Endothelial cell of umbilical vein (primary cell): ENCODE data around the gene ADPRH. TPM values are rescaled to one million over a fixed set of nuclear protein-coding genes. Genes with fewer than 3 reads are reported as not detected.

Experiments
- BruUV-seq: library from RNA; stranded (reverse); fragments of 400-500 nt; replicated peaks from 2 replicates; lab custom pipeline; 2021; lab: Mats Ljungman, UMichigan
- CTCF ChIA-PET: fragments of 300-600, 350-600 bp; sonication (Branson Sonifier 250); formaldehyde crosslinking; loops from one replicate; lab custom pipeline; 2021; ENCODE audit warnings: antibody characterized with exemption, inconsistent platforms; lab: Charles Lee
- POLR2A ChIA-PET: fragments of 300-600, 350-600 bp; sonication (Branson Sonifier 250); formaldehyde crosslinking; loops from one replicate; lab custom pipeline; 2021; ENCODE audit warnings: antibody characterized with exemption, inconsistent platforms; lab: Charles Lee
- DNase-seq: peaks from one replicate; pipeline ENCODE4 v3.0.0-alpha.2; 2011; ENCODE audit warnings: low read depth, low spot score
- FAIRE-seq: peaks from 2 replicates; lab custom pipeline; 2011; peaks lifted over from hg19 to GRCh38; lab: Jason Lieb, UNC
- H2AFZ ChIP-seq: 2 replicates; pipeline ENCODE4 v1.6.0; 2012; ENCODE audit warnings: low read depth, low read length, control low read depth, inconsistent platforms
- H3K27ac ChIP-seq: 2 replicates; pipeline ENCODE4 v1.5.1; 2011; ENCODE audit warnings: low read depth, mild to moderate bottlenecking, control low read depth, low read length, moderate library complexity; ENCODE audit not compliant: insufficient read depth
- H3K27me3 ChIP-seq, 2 experiments: 2 replicates each; pipeline versions ENCODE4 v1.6.0 to v1.6.1; 2011; ENCODE audit warnings: low read length in 2 of 2, mixed read lengths in 1 of 2; ENCODE audit not compliant: control insufficient read depth in 2 of 2, insufficient read depth in 2 of 2
- H3K36me3 ChIP-seq, 2 experiments: 2 replicates in 1 of 2; 3 replicates in 1 of 2; pipeline ENCODE4 v1.5.1; 2011; ENCODE audit warnings: low read length in 2 of 2, mild to moderate bottlenecking in 1 of 2, moderate library complexity in 1 of 2; ENCODE audit not compliant: control insufficient read depth in 2 of 2, insufficient read depth in 2 of 2; ENCODE audit errors: extremely low read depth in 1 of 2
- H3K4me1 ChIP-seq: 3 replicates; pipeline ENCODE4 v1.5.1; 2011; ENCODE audit warnings: mild to moderate bottlenecking, low read length; ENCODE audit not compliant: control insufficient read depth, insufficient read depth; ENCODE audit errors: extremely low read depth
- H3K4me2 ChIP-seq: 2 replicates; pipeline ENCODE4 v1.6.1; 2011; ENCODE audit warnings: low read length, control low read depth, mixed read lengths; ENCODE audit not compliant: insufficient read depth
- H3K4me3 ChIP-seq, 3 experiments: fragments of 200-600 bp in 1 of 3; sonication (generic), shearing (Covaris generic) in 1 of 3; replicated peaks in 1 of 3; 2 replicates each; pipeline ENCODE4 v1.5.1; 2011 to 2016; ENCODE audit warnings: control low read depth in 3 of 3, low read length in 3 of 3, mild to moderate bottlenecking in 2 of 3, inconsistent platforms in 1 of 3, low read depth in 1 of 3, moderate library complexity in 1 of 3; ENCODE audit not compliant: insufficient read depth in 1 of 3
- H3K79me2 ChIP-seq: 2 replicates; pipeline ENCODE4 v1.6.0; 2012; ENCODE audit warnings: low read length, inconsistent platforms; ENCODE audit not compliant: control insufficient read depth, insufficient read depth
- H3K9ac ChIP-seq: replicated peaks from 2 replicates; pipeline ENCODE3; 2011; ENCODE audit warnings: low read length, control low read depth; ENCODE audit not compliant: insufficient read depth; ENCODE audit errors: extremely low read depth
- H3K9me1 ChIP-seq: replicated peaks from 3 replicates; pipeline ENCODE4 v1.6.0; 2011; ENCODE audit warnings: mild to moderate bottlenecking, low read length; ENCODE audit not compliant: control insufficient read depth, insufficient read depth; ENCODE audit errors: extremely low read depth
- H3K9me3 ChIP-seq: replicated peaks from 2 replicates; pipeline ENCODE4 v1.5.1; 2012; ENCODE audit warnings: low read length, inconsistent platforms; ENCODE audit not compliant: control insufficient read depth, insufficient read depth
- H4K20me1 ChIP-seq: replicated peaks from 2 replicates; pipeline ENCODE3; 2011; ENCODE audit warnings: mild to moderate bottlenecking, low read length; ENCODE audit not compliant: control insufficient read depth, insufficient read depth; ENCODE audit errors: extremely low read depth
- EZH2 ChIP-seq: IDR thresholded peaks from 2 replicates; pipeline ENCODE4 v1.6.1; 2012; ENCODE audit warnings: borderline replicate concordance, low read depth, mild to moderate bottlenecking, moderate library complexity, low read length, inconsistent platforms; ENCODE audit not compliant: severe bottlenecking
- FOS ChIP-seq: IDR thresholded peaks from 2 replicates; pipeline ENCODE4 v1.6.1; 2011; ENCODE audit warnings: mild to moderate bottlenecking, low read length, moderate library complexity, borderline replicate concordance; ENCODE audit not compliant: insufficient read depth
- GATA2 ChIP-seq: IDR thresholded peaks from 2 replicates; pipeline ENCODE4 v1.7.0; 2011; ENCODE audit warnings: low read depth, mild to moderate bottlenecking, moderate library complexity, mixed read lengths, low read length; ENCODE audit not compliant: insufficient read length, insufficient read depth
- JUN ChIP-seq: IDR thresholded peaks from 2 replicates; pipeline ENCODE4 v1.6.1; 2011; ENCODE audit warnings: borderline replicate concordance, low read depth; ENCODE audit not compliant: insufficient read length, insufficient read depth
- MYC ChIP-seq: IDR thresholded peaks from one replicate; pipeline ENCODE4 v1.6.1; 2011; ENCODE audit warnings: mild to moderate bottlenecking, low read depth, low read length
- POLR2A ChIP-seq: IDR thresholded peaks from 2 replicates; pipeline ENCODE4 v1.6.1; 2012; ENCODE audit warnings: low read depth, mild to moderate bottlenecking, control low read depth, low read length
- POLR2AphosphoS5 ChIP-seq: IDR thresholded peaks from 2 replicates; pipeline ENCODE4 v1.6.1; 2012; ENCODE audit warnings: low read depth, mild to moderate bottlenecking, control low read depth, low read length, moderate library complexity; ENCODE audit not compliant: insufficient read depth
- dilution Hi-C: fragments of 300-500 bp; cut with MboI; formaldehyde crosslinking; loops from one replicate; pipeline ENCODE4 v1.15.0; 2019; ENCODE audit warnings: low sequenced_read_pairs; ENCODE audit not compliant: extremely low pct_ligation_motif_present
- intact Hi-C: fragments of 100-400 bp; cut with micrococcal nuclease; formaldehyde crosslinking; loops from one replicate; pipeline ENCODE4 v1.10.0; 2022
- polyA plus RNA-seq, 4 experiments: library from polyadenylated mRNA; depleted of rRNA in 3 of 4; stranded (reverse) in 3 of 4; unstranded in 1 of 4; fragments of >200 nt; gene quantifications; 2 replicates each; pipeline versions ENCODE4 v1.2.1 to v1.2.3, GENCODE V29; 2011 to 2012; ENCODE audit warnings: missing spikeins in 1 of 4
- total RNA-seq: library from RNA; stranded (reverse); gene quantifications from 2 replicates; pipeline ENCODE4 v1.2.3, GENCODE V29; 2021
- TF ChIP-seq, protein P1 (sequence below), 2 donors: IDR thresholded peaks; 1 replicate in 1 of 2; 2 replicates in 1 of 2; pipeline ENCODE4 v1.5.1; 2011; ENCODE audit warnings: low read length in 2 of 2, mild to moderate bottlenecking in 2 of 2, moderate library complexity in 2 of 2, control low read depth in 1 of 2, inconsistent platforms in 1 of 2, low read depth in 1 of 2; ENCODE audit not compliant: insufficient read depth in 1 of 2; ENCODE audit errors: extremely low read depth in 1 of 2
- TF ChIP-seq, protein P2 (sequence below): IDR thresholded peaks from 2 replicates; pipeline ENCODE4 v1.6.1; 2011; ENCODE audit not compliant: insufficient read depth, insufficient read length

The ADPRH gene
- total and polyA plus RNA-seq, 2 donors (not counting 3 experiments of a cell fraction or from before 2014, with no cell fraction given): 3.5 to 8.0 TPM

DNA sequence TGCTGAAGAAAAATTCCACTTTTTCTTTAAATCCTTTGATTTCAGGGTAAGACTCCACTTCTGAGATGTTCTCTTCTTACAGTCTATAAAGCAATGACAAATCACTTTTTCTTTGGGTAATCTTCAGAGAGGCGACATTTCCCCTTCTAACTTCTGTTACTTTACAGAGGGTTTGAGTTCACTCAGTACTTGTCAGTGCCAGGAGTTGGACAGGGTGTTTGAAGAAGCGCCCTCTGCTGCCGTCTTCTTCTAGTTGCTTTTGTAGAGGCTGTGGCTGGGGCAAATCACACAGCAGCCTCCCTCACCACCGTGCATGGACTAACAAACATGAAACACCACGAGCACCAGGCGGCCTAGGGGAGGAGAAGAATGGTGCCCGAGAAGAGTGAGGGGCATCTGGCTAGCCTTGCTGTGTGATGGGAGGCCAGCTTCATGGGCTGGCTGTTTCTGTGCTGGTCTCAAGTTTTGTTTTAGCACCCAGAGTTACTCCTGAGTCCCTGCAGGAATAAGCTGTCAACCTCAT lies 19.8 kb upstream of the ADPRH start, which contains the start of gene CD80:
Gene CD80, minus strand, starts transcription at position 174 of the 523 bp plus-strand sequence. CDS start 1,886 bp downstream, outside the sequence.
- Histone ChIP-seq H3K36me3 (no peaks in the 10 kb centered on the region), H3K4me1 (no peaks in the 10 kb centered on the region), H3K4me2 (no peak within 1 kb of the TSS), H4K20me1 (no peaks in the 10 kb centered on the region), H3K27me3 (peaks cover 0 to 13% of the 10 kb centered on the region in 2 experiments), H3K4me3 (no peak within 1 kb of the TSS), H3K9me3 (no peaks in the 10 kb centered on the region), H2AFZ (no peak within 1 kb of the TSS), H3K27ac (no peak within 1 kb of the TSS), H3K9ac (no peak within 1 kb of the TSS), H3K79me2 (no peaks in the 10 kb centered on the region), H3K9me1 (no peaks in the 10 kb centered on the region)
- no TSS peak for BruUV-seq
- intact Hi-C loops (loop anchor here (10.0 kb wide), 1 partner anchor 285 kb away; no protein-coding TSS in a partner anchor), dilution Hi-C loops (no loop called here)
- ChIA-PET POLR2A (no interaction called here), CTCF (interaction anchor here (1.0 to 1.5 kb wide), 2 partner anchors 59 to 122 kb away, joined by 3 read pairs; no protein-coding TSS in a partner anchor)
- FAIRE-seq (peak; percentile 33), DNase-seq (peak; percentile 41)
- TF ChIP-seq, protein P1, sequence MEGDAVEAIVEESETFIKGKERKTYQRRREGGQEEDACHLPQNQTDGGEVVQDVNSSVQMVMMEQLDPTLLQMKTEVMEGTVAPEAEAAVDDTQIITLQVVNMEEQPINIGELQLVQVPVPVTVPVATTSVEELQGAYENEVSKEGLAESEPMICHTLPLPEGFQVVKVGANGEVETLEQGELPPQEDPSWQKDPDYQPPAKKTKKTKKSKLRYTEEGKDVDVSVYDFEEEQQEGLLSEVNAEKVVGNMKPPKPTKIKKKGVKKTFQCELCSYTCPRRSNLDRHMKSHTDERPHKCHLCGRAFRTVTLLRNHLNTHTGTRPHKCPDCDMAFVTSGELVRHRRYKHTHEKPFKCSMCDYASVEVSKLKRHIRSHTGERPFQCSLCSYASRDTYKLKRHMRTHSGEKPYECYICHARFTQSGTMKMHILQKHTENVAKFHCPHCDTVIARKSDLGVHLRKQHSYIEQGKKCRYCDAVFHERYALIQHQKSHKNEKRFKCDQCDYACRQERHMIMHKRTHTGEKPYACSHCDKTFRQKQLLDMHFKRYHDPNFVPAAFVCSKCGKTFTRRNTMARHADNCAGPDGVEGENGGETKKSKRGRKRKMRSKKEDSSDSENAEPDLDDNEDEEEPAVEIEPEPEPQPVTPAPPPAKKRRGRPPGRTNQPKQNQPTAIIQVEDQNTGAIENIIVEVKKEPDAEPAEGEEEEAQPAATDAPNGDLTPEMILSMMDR (IDR thresholded peaks at IDR 0.05; ENCODE audit: extremely low read depth in 1 of 2, insufficient read depth in 1 of 2, low read depth in 1 of 2, low read length in 2 of 2): peak; percentile 16 to 40
- TF ChIP-seq JUN: no peak

DNA sequence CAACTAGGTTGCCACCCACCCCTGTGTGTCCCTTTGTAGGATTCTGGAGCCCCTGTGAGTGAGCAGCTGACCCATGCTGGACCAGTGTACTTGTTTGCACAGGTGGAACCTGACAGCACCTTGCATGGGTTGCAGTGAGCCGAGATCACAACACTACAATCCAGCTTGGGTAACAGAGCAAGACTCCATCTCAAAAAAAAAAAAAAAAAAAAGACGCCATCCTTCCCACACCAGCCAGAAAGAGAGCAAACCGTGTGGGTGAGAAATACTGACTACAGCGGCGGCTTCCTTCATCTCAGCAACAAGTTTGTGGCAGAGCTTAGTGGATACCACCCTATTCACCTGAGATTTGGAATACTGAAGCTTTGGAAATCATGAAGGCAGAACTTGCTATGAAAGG lies 19.1 kb upstream of the ADPRH start:
- Histone ChIP-seq H2AFZ (no peak overlapping the region), H3K4me1 (no peaks in the 10 kb centered on the region), H3K27me3 (peaks cover 0 to 13% of the 10 kb centered on the region in 2 experiments), H3K9me3 (no peaks in the 10 kb centered on the region), H3K9me1 (no peaks in the 10 kb centered on the region), H3K4me2 (no peak overlapping the region), H3K9ac (no peak overlapping the region), H3K27ac (no peak overlapping the region), H3K36me3 (no peaks in the 10 kb centered on the region), H3K79me2 (no peaks in the 10 kb centered on the region), H4K20me1 (no peaks in the 10 kb centered on the region), H3K4me3 (no peak overlapping the region)
- intact Hi-C loops: no loop called here
- DNase-seq (no peak), FAIRE-seq (no peak)
- no peak for TF ChIP-seq EZH2
- no peak for TF ChIP-seq JUN
- no peak for TF ChIP-seq POLR2A
- no peak for TF ChIP-seq MYC
- TF ChIP-seq POLR2AphosphoS5: no peak
- TF ChIP-seq, protein P1 (IDR thresholded peaks at IDR 0.05; ENCODE audit: extremely low read depth in 1 of 2, insufficient read depth in 1 of 2, low read depth in 1 of 2, low read length in 2 of 2): no peak
- TF ChIP-seq, protein P2, sequence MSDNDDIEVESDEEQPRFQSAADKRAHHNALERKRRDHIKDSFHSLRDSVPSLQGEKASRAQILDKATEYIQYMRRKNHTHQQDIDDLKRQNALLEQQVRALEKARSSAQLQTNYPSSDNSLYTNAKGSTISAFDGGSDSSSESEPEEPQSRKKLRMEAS: no peak
- TF ChIP-seq FOS: no peak
- no peak for TF ChIP-seq GATA2
- ChIA-PET POLR2A (no interaction called here), CTCF (no interaction called here)
- dilution Hi-C loops: no loop called here
- BruUV-seq: no TSS peak
